GM21381 (cell line): ENCODE data around the gene FHOD1.

ENCODE experiments used
- ATAC-seq: cut with Tn5 transposase; IDR thresholded peaks from one replicate; pipeline ENCODE4 v1.9.1; 2021; ENCODE audit warnings: mild to moderate bottlenecking, moderate library complexity; ENCODE audit not compliant: unreplicated experiment

FHOD1 gene

DNA sequence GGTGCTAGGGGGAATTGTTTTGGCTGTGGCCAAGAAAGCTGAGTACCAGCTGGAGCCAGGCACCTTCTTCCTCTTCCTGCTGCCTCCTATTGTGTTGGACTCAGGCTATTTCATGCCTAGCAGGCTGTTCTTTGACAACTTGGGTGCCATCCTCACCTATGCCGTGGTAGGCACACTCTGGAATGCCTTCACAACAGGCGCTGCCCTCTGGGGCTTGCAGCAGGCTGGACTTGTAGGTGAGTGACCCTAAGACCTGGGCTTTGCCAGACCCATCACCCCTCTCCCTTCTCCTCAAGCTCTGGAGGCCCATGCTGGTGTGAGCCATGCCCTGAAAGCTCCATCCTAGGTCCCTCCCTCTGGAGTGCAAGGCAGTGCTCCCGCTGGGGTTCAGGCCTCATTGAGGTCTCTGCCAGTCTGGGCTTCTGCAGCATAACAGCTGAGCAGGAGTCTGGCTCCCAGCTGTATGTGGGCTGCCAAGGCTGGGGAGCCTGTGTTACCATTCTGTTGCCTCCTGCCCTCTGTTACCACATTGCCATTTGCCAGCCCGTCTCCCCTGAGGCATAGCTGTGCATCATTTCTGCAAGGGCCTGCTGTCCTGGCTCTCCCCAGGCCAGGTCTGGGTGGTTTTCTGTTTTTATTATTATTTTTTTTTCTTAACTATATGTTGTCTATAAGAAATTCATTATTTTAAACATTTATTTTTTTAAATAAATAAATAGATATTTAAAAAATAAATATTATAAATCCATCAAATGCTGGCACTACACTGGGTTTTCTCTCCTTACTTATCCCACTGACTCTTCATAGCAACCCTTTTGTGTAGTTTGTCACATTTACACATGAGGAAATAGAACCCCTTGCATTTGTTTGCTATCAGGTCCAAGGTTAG lies 5.6 kb upstream of the FHOD1 start:
- no peak for ATAC-seq

DNA sequence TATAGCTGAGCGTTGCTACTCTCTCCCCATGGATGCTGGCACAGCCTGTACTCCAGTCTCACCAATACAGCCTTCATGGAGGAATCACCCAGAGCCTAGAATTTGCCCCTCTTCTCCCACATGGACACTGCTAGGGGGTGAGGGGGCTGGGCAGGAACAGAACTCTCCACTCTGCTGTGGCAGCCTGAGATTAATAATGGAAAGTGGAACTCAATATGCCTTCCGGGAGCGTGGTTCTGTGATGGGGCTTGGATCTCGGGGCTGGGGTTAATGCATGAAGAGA lies 2.7 kb upstream of the FHOD1 start:
- ATAC-seq, result no peak

GRCh38 chr16:67249178-67250044 lies 2.1 kb upstream of the FHOD1 start:
- ATAC-seq, result no peak

DNA sequence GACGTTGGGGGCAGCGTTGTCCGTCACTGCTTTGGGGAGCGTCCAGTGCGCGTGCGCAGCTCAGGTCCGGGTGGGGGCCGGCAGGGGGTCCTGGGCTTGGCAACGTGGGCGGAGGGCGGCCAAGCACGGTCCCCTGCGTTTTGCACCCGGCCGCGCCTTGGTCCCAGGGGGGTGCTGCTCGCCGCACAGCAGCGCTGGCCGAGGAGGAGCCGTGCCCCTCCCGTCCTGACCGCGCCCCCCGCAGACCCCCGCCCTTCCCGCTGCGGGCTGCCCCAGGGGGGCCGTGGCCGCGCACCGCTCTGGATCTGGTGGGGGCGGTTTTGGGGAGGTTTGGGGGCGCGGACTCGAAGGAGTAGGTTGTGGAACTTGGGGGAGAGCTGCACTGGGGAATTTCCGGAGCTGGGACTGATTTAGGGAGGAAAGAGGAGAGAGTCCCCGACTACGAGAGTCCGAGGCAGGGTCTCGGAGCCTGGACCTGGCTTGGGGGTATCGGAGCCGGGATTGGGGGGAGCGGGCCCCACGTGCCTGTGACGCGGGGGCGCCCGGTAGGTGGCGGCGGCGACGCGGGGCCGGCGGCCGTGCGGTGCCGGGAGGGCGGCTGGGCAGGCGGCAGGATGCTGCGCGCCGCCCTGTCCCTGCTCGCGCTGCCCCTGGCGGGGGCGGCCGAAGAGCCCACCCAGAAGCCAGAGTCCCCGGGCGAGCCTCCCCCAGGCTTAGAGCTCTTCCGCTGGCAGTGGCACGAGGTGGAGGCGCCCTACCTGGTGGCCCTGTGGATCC lies 1.3 kb upstream of the FHOD1 start, which contains the start of gene SLC9A5:
SLC9A5 (plus strand) TSS at position 579 of the 777 bp plus-strand sequence; CDS start at position 615, 36 bp downstream.
- ATAC-seq, result no peak

- ATAC-seq, result no peak
These were observed 756 bp upstream of the FHOD1 start for GRCh38 chr16:67248073-67248400.

GRCh38 chr16:67246756-67247191 lies 507 bp downstream of the FHOD1 start:
- peak; percentile 21 for ATAC-seq

DNA sequence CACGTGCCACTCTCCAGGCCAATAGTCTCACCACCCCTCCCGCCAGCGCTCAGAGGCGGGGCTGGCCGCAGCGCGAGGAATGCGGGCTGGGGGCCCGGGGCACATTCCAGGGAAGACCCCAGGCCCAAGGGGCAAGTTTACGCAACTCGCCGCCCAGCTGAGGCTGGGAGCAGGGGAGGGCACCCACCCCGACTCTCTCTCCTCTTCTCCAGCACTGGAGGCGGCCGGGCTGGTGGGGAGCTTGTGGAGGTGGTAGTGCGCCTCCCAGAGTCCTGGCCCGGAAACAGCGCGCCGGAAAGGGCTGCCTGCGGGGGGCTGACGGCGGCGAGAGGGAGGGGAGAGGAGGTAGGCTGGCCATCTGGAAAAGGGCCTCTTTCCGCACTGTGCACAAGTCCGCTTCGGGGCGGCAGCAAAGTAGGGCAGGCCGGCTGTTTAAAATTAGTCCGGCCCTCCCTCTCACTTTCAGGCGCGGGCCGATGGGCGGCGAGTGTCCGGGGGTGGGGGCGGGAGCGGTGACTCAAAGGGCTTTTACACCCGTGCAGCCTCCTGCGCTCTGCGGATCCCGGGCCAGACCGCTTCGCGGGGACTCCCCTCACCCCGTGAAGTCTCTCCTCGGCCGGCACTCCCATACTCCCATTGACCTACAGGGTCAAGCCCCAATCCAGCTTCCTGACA lies 1.1 kb downstream of the FHOD1 start:
- ATAC-seq, result peak; percentile 18

DNA sequence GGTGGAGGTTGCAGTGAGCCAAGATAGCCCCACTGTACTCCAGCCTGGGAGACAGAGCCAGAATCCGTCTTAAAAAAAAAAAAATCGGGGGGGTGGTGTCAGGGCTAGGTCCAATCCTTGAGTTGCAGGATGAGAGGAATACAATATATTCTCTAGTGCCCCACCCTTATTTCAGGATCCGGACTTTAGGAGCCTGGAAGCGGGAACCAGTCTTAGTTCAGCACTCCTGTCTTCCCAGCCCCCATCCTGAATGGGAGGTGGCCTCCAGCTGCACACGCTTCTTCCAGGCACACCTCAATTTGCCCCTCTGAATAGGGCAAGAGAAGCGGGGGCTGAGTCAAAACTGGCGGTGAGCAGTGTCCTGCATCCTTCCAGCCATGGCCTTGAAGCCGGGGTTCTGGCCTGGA lies 1.6 kb downstream of the FHOD1 start:
- no peak for ATAC-seq

GRCh38 chr16:67245186-67245585 lies 2.1 kb downstream of the FHOD1 start:
- ATAC-seq, result no peak

GRCh38 chr16:67244387-67245185 lies 2.7 kb downstream of the FHOD1 start:
- ATAC-seq, result peak; percentile 45

DNA sequence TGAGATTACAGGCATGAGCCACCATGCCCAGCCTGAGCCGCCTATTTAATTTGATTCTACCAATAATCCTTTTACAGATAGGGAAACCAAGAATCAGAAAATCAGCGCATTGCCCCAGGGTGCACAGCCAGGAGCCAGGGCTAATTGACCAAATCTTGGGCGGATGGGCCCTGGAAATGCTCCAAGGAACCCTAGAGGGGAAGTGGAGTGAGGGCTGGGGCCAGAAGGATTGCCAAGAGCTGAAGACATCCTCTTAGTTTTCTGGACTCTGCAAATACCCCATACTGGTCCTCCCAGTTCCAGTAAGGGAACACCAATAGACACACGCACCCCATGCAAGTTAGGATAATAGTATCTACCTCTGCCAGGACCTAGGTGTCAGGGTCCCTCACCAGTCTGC lies 3.8 kb downstream of the FHOD1 start:
- no peak for ATAC-seq

- ATAC-seq, result no peak
These were observed 5.0 kb downstream of the FHOD1 start for GRCh38 chr16:67242138-67242730.

- ATAC-seq, result no peak
These were observed 6.0 kb downstream of the FHOD1 start for GRCh38 chr16:67241008-67241900.

GRCh38 chr16:67240506-67240905 lies 6.8 kb downstream of the FHOD1 start:
- ATAC-seq, result no peak

DNA sequence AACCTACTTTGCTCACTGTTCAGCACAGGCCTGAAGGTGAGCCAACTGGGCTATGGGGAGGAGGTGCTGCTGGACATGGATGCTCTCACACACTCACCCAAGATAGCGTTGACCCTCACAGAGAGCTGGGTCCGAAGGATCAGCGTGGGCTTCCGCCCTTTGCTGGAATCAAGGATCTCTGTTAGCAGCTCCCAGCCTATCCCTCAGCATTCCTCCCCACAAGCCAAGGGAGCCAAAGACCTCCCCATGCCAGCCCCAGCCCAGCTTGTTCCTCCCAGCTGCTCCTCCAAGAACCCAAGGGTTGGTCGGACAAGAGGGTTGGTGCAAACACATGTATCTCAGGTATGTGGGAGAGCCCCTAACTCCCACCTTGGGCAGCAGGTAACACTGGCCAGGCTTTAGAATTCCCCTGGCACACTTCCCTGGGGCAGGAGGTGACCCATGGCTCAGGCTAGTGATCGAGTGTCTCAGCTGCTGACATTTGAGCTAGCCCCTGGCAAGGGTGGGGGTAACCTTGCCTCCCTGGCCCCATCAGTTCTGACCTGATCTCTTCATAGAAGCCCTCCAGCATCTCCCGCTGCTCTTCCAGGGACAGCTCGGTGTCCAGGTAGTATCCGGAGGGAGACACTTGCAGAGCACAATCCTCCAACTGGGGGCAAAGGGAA lies 8.3 kb downstream of the FHOD1 start:
- ATAC-seq, result no peak

GRCh38 chr16:67238278-67238575 lies 9.1 kb downstream of the FHOD1 start:
- no peak for ATAC-seq

DNA sequence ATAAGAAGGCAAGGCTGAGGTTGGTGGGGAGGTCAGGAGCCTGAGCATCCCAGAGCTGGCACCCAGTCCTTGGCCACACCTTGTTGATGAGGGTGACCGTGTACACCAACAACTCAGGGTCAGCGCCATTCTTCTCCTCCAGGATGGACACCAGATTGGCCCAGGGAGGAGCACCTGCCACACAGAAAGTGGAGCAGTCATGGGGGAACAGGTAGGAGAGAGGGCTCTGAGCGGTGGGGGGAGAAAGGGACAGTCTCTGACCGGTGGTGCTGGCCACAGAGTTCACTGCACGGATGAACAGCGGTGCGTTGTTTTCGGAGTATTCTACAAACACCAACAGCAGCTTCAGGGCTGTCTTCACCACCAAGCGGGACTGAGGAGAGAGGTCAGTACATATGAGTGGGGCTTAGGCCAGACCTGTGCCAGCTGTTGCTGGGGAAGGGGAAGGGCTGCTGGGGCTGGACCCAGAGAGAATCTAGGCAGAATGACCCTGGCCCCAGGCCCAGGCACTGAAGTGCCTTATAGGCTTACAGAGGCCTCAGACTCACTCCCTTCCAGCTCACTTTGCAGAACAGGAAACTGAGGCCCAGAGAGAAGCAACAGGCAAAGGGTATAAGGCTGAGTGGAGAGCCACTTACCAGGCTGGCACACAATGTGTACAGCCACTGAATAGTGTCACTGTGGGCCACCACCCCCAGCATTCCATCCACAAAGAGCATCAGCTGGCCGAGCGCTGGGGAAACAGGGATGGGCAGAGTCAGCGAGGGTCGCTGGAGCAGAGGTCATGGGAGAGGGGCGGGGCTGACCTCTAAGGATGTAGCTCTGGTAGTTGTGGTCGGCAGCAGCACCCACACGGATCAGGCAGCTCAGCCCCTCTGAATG lies 9.6 kb downstream of the FHOD1 start:
- no peak for ATAC-seq
